Stimulated activated naive CD8-positive, alpha-beta T cell treated with anti-CD3 and anti-CD28 coated beads, Interleukin-15, Interleukin-2, amounts not matched to agents 100 ng/mL and 50 ng/mL, for 24 hours (primary cell): ENCODE measurements around the gene DCAF4.

Source experiments
- H3K27ac Mint-ChIP-seq: one replicate; pipeline ENCODE4 v1.8.0; 2021; ENCODE audit warnings: mild to moderate bottlenecking, mixed read lengths
- H3K27me3 Mint-ChIP-seq: one replicate; pipeline ENCODE4 v1.8.0; 2021; ENCODE audit warnings: mixed read lengths
- H3K36me3 Mint-ChIP-seq: one replicate; pipeline ENCODE4 v1.8.0; 2021; ENCODE audit warnings: low read depth, mixed read lengths
- H3K4me1 Mint-ChIP-seq: one replicate; pipeline ENCODE4 v1.8.0; 2021; ENCODE audit warnings: low read depth, mixed read lengths
- H3K4me3 Mint-ChIP-seq: one replicate; pipeline ENCODE4 v1.8.0; 2021; ENCODE audit warnings: mild to moderate bottlenecking, mixed read lengths
- H3K9me3 Mint-ChIP-seq: one replicate; pipeline ENCODE4 v1.8.0; 2021; ENCODE audit warnings: mixed read lengths

Gene DCAF4

DNA sequence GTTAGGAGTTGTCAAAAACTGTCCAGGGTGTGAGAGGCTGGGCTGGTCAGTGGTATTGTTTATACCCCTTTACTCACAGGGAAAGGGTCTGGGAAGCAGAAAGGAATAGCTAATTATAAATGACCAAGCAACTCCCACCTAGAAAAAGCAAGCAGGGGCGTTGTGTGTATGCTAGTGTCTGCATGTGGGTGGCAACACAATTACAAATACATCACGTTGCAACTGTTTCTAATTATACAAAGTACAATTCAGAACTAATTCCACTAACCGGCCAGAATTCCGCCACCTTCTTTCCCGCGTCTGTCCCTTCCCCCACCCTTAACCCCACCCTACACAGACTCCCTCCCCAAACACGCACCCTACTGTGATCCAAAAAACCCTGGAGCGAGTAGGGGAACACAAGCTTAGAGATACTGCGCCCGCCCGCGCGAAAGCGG is 34.6 kb upstream of the DCAF4 start:
- peaks cover 41% of the 10 kb centered on the region for H3K27me3 Mint-ChIP-seq
- no peaks in the 10 kb centered on the region for H3K9me3 Mint-ChIP-seq
- H3K4me1 Mint-ChIP-seq: peaks cover 26% of the 10 kb centered on the region
- peak overlapping the region; percentile 87 for H3K4me3 Mint-ChIP-seq
- H3K36me3 Mint-ChIP-seq: no peaks in the 10 kb centered on the region
- no peak overlapping the region for H3K27ac Mint-ChIP-seq

GRCh38 chr14:72892103-72892878 is 34.0 kb upstream of the DCAF4 start:
- H3K27ac Mint-ChIP-seq: no peak overlapping the region
- H3K27me3 Mint-ChIP-seq: peaks cover 46% of the 10 kb centered on the region
- H3K9me3 Mint-ChIP-seq: no peaks in the 10 kb centered on the region
- H3K4me3 Mint-ChIP-seq: peak overlapping the region; percentile 87
- peaks cover 26% of the 10 kb centered on the region for H3K4me1 Mint-ChIP-seq
- H3K36me3 Mint-ChIP-seq: no peaks in the 10 kb centered on the region

GRCh38 chr14:72892879-72893635 is 33.2 kb upstream of the DCAF4 start:
- H3K27ac Mint-ChIP-seq: no peak overlapping the region
- no peaks in the 10 kb centered on the region for H3K36me3 Mint-ChIP-seq
- peaks cover 26% of the 10 kb centered on the region for H3K4me1 Mint-ChIP-seq
- peak overlapping the region; percentile 87 for H3K4me3 Mint-ChIP-seq
- no peaks in the 10 kb centered on the region for H3K9me3 Mint-ChIP-seq
- H3K27me3 Mint-ChIP-seq: peaks cover 48% of the 10 kb centered on the region

DNA sequence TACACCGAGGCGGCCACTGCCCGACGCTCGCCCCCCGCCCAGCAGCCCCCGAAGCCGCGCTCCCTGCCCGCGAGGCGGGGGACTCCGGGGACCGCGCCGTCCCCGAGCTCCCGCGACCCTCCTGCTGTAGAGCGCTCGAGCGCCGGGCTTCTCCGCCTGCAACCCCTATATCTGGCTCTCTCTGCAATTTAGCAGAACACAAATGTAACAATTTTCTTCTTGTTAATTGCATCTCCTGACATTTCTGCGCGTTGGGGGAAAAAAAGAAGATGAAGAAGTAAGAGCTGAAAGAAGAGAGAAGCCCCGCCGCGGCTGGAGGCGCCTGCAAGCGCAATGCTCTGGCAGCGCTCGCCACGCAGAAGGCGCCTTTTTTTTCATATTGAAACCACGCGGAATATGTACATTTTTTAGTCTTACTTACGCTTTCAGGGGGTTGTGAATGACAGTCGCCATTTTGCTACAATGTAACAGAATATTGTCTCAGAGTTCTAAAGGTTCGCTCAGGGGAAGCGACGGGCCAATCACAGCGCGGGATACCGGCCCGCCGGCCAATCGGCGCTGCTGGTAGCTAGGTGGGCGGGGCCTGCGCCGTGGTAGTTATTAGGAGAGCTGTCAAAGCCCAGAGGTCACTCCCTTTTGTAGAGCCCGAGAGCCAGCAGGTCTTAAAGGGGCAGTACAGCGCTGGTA is 32.5 kb upstream of the DCAF4 start, which contains the start of gene DPF3:
Gene DPF3, minus strand, starts transcription at position 466 of the 687 bp plus-strand sequence. Its CDS starts 13 bp downstream, at position 453.
- Mint-ChIP-seq H3K27me3 (peaks cover 48% of the 10 kb centered on the region), H3K36me3 (no peaks in the 10 kb centered on the region), H3K4me1 (peaks cover 26% of the 10 kb centered on the region)

GRCh38 chr14:72894323-72894622 is 32.0 kb upstream of the DCAF4 start:
- Mint-ChIP-seq H3K27me3 (peaks cover 48% of the 10 kb centered on the region), H3K27ac (peak overlapping the region; percentile 74), H3K4me1 (peaks cover 26% of the 10 kb centered on the region), H3K9me3 (no peaks in the 10 kb centered on the region), H3K36me3 (no peaks in the 10 kb centered on the region), H3K4me3 (peak overlapping the region; percentile 84)

More for the DNA sequence above, 32.5 kb upstream of the DCAF4 start, which contains the start of gene DPF3:
- Mint-ChIP-seq H3K9me3 (no peaks in the 10 kb centered on the region), H3K4me3 (peak within 1 kb of the TSS; percentile 87), H3K27ac (peak within 1 kb of the TSS; percentile 74)

DNA sequence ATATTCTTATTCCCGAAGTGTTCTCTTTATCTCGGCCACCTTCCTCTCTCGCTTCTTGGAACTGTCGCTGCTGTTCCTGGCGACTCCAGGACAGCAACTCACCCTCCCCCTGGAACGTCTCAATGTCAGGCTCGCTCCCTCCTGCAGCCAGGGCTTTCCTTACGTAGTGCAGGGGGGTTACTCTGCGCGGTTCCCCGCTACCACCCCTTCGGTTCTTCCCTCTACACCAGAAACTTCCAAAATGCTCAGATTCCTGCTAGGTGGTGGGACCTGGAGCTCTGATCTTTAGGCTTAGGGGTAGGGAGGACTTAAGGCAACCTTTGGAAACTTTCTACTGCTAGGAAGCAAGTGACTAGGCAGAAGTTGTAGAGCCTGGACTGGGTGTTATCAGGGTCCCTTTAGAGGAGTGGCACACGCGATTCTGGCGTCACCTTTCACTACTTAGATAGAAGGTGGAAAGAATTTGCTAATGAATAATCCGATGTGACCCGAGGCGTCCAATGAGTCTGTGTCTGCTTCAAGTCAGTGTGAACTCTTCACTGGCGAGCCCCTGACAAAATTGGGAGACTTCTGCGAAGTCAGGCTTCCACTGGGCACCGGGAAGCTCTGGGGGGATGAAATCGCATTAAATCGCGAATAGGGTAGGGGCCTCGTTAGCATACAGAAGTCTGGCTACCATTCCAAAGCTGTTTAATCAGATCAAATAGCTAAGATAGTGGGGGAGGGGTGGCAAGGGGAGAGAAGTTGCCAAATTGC is 31.5 kb upstream of the DCAF4 start:
- H3K27ac Mint-ChIP-seq: peak overlapping the region; percentile 74
- H3K4me3 Mint-ChIP-seq: peak overlapping the region; percentile 84
- no peaks in the 10 kb centered on the region for H3K9me3 Mint-ChIP-seq
- H3K4me1 Mint-ChIP-seq: peaks cover 26% of the 10 kb centered on the region
- H3K36me3 Mint-ChIP-seq: no peaks in the 10 kb centered on the region
- peaks cover 48% of the 10 kb centered on the region for H3K27me3 Mint-ChIP-seq

GRCh38 chr14:72898448-72898847 is 27.8 kb upstream of the DCAF4 start:
- Mint-ChIP-seq H3K27ac (no peak overlapping the region), H3K4me1 (peaks cover 17% of the 10 kb centered on the region), H3K4me3 (no peak overlapping the region), H3K27me3 (peaks cover 30% of the 10 kb centered on the region), H3K9me3 (no peaks in the 10 kb centered on the region), H3K36me3 (no peaks in the 10 kb centered on the region)

GRCh38 chr14:72901361-72901760 is 24.9 kb upstream of the DCAF4 start:
- Mint-ChIP-seq H3K36me3 (no peaks in the 10 kb centered on the region), H3K4me1 (peaks cover 6% of the 10 kb centered on the region), H3K27me3 (peaks cover 21% of the 10 kb centered on the region), H3K4me3 (no peak overlapping the region), H3K27ac (no peak overlapping the region), H3K9me3 (no peaks in the 10 kb centered on the region)

DNA sequence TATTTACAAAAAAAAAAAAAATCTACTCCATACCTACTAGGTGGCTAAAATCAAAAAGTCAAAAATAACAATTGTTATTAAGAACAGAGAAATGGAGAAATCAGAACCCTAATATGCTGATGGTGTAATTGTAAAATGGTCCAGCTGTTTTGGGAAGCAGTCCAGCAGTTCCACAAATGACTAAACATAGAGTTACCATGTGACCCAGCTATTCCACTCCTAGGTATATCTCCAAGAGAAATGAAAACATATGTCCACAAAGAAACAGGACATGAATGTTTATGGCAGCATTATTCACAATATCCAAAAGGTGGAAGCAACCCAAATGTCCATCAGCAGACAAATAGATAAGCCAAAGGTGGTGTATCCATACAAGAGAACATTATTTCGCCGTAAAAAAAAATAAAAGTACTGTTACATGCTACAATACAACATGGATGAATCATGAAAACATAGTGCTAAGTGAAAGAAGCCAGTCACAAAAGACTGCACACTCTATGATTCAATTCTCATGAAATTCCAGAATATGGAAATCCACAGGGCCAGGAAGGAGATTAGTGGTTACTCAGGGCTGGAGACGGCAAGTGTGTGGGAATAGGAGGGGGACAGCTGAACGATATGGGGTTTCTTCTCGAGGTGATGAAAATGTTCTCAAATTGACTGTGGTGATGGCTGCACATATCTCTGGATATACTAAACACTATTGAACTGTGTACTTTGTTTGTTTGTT is 23.3 kb upstream of the DCAF4 start:
- Mint-ChIP-seq H3K36me3 (no peaks in the 10 kb centered on the region), H3K9me3 (no peaks in the 10 kb centered on the region), H3K27me3 (peaks cover 20% of the 10 kb centered on the region), H3K4me1 (peaks cover 6% of the 10 kb centered on the region), H3K4me3 (no peak overlapping the region), H3K27ac (no peak overlapping the region)

GRCh38 chr14:72903716-72904115 is 22.5 kb upstream of the DCAF4 start:
- Mint-ChIP-seq H3K4me1 (peaks cover 6% of the 10 kb centered on the region), H3K9me3 (no peaks in the 10 kb centered on the region), H3K4me3 (no peak overlapping the region), H3K27me3 (peaks cover 20% of the 10 kb centered on the region), H3K36me3 (no peaks in the 10 kb centered on the region), H3K27ac (no peak overlapping the region)

DNA sequence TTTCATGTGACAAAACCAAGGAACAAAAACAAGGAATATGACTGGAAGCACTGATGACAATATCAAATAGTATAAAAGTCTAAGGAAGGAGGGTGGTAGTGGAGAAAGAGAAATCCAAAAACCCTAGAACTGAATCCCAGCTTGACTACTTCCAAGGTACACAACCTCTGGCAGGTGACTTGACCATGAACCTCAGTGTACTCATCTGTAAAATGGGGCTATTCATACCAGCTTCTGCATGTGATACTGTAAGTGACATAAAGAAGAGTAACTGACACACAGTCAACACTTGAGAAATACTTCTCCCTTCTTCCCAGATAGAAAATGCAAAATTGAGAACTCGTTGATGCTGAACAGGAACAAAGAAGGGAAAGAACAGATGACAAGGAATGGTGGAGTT is 22.0 kb upstream of the DCAF4 start:
- H3K27me3 Mint-ChIP-seq: peaks cover 24% of the 10 kb centered on the region
- H3K9me3 Mint-ChIP-seq: no peaks in the 10 kb centered on the region
- no peak overlapping the region for H3K27ac Mint-ChIP-seq
- no peak overlapping the region for H3K4me3 Mint-ChIP-seq
- peaks cover 6% of the 10 kb centered on the region for H3K4me1 Mint-ChIP-seq
- no peaks in the 10 kb centered on the region for H3K36me3 Mint-ChIP-seq

DNA sequence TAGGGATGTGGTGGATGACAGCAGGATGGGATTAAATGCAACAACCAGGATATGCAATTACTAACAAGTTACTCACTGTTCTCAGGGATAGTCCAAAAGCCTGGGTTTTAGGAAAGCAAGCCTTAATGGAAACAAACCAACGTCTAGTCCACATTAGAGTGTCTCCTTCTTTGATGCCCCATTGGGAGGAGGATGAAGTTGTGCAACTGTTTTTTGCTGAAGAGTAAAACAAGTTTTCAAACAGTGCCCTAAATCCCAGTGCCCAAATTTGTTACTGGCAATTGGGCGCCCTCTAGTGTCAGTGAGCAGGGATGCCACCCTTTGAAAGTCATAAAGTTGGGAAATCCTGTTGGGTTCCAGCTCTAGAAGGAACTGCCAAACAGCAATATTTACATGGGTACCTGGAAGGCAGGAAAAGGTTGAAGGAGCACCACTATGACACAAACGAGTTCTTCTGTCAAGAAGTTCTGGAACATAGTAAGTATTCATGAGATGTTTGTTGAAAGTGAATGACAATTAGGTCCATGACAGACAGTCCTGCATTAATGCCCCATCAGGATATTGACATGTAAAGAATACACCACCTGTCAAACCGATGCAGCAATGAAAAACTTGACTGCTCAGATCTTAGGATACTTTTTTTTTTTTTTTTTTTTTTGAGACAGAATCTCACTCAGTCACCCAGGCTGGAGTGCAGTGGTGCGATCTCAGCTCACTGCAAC is 21.3 kb upstream of the DCAF4 start:
- H3K27me3 Mint-ChIP-seq: peaks cover 27% of the 10 kb centered on the region
- peaks cover 6% of the 10 kb centered on the region for H3K4me1 Mint-ChIP-seq
- H3K4me3 Mint-ChIP-seq: no peak overlapping the region
- no peaks in the 10 kb centered on the region for H3K9me3 Mint-ChIP-seq
- H3K36me3 Mint-ChIP-seq: no peaks in the 10 kb centered on the region
- no peak overlapping the region for H3K27ac Mint-ChIP-seq

DNA sequence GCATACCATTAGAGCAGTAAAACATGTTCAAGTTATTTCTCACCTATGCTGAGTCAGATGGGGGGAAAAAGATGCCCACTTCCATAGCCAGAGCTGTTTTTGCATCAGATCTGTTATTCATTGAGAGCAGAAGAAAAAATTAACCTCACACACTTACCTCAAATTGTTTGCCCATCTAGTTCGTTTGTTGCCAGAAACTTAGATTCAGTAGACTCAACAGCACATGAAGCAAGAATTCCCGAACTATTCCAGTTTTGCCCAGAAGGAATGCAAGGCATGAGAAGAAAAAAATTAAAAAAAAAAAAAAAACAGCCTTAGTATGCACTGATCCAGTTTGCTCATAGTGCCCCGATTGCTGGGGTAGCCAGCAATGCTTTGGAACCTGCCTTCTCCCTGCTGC is 19.9 kb upstream of the DCAF4 start:
- H3K36me3 Mint-ChIP-seq: no peaks in the 10 kb centered on the region
- H3K9me3 Mint-ChIP-seq: no peaks in the 10 kb centered on the region
- H3K4me3 Mint-ChIP-seq: no peak overlapping the region
- peaks cover 27% of the 10 kb centered on the region for H3K27me3 Mint-ChIP-seq
- H3K27ac Mint-ChIP-seq: no peak overlapping the region
- H3K4me1 Mint-ChIP-seq: peaks cover 6% of the 10 kb centered on the region
